Stimulated activated CD8-positive, alpha-beta memory T cell treated with anti-CD3 and anti-CD28 coated beads, Interleukin-15, amount 100 ng/mL, for 24 hours (primary cell): Measurements from ENCODE around the gene HBQ1.
"Not testable (repeated sequence)": the region's sequence is repeated elsewhere in the genome, so short reads cannot be mapped to it uniquely, and the experiment has no call there.

Experiments used
- DNase-seq: peaks from one replicate; pipeline ENCODE4 v3.0.0-alpha.2; 2020; ENCODE audit warnings: low read depth

Gene HBQ1

DNA sequence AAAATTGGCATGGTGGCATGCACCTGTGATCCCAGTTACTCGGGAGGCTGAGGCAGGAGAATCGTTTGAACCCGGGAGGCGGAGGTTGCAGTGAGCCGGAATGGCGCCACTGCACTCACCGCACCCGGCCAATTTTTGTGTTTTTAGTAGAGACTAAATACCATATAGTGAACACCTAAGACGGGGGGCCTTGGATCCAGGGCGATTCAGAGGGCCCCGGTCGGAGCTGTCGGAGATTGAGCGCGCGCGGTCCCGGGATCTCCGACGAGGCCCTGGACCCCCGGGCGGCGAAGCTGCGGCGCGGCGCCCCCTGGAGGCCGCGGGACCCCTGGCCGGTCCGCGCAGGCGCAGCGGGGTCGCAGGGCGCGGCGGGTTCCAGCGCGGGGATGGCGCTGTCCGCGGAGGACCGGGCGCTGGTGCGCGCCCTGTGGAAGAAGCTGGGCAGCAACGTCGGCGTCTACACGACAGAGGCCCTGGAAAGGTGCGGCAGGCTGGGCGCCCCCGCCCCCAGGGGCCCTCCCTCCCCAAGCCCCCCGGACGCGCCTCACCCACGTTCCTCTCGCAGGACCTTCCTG is at the start of gene HBQ1:
Gene HBQ1 (plus strand): TSS at position 359 of the 575 bp plus-strand sequence. CDS start 28 bp downstream, at position 387.
- peak; percentile 21 for DNase-seq

- no peak for DNase-seq
Observed at GRCh38 chr16:130533-131173, 49.6 kb upstream of the HBQ1 start.

GRCh38 chr16:132120-132519 is 48.1 kb upstream of the HBQ1 start:
- DNase-seq, result no peak

- DNase-seq, result no peak
Observed at GRCh38 chr16:133716-134115, 46.5 kb upstream of the HBQ1 start.

DNA sequence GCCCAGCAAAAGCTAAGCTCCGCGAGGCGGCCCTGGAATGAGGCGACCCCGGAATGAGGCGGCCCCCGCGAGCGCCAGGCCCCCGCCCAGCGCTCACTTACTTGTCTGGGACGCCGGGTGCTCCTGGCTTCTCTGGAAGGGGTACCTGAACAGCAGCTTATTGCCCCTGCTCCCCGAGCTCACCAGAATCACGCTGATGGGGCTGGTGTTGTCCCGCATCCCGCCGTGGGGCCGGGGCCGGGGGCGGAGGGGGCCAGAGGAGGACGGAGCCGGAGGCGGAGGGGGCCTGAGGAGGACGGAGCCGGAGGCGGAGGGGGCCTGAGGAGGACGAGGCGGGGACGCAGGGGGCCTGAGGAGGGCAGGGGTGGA is 42.2 kb upstream of the HBQ1 start:
- DNase-seq, result no peak

DNA sequence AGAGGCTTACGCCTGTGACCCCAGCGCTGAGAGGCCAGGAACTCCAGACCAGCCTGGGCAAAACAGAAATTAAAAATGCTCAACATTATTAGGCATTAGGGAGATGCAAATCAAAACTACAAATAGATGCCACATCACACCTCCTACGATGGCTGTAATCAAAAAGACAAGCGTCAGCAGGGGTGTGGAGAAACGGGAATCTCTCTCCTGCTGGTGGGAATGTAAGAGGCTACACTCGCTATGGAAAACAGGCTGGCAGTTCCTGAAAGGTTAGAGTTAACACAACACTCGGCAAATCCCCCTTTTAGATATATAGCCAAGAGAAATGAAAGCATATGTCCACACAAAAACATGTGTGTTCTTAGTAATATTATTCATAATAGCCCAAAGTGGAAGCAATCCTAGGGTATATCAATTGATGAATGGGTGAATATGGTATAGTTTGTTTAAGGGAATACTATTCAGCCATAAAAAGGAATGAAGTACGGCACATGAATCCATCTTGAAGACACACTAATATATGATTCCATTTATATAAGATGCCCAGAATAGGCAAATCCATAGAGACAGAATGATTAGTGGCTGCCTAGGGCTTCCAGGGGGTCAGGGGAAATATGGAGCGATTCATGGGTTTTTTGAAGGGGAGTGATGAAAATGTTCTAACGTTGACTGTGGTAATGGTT is 39.9 kb upstream of the HBQ1 start:
- DNase-seq, result no peak

DNA sequence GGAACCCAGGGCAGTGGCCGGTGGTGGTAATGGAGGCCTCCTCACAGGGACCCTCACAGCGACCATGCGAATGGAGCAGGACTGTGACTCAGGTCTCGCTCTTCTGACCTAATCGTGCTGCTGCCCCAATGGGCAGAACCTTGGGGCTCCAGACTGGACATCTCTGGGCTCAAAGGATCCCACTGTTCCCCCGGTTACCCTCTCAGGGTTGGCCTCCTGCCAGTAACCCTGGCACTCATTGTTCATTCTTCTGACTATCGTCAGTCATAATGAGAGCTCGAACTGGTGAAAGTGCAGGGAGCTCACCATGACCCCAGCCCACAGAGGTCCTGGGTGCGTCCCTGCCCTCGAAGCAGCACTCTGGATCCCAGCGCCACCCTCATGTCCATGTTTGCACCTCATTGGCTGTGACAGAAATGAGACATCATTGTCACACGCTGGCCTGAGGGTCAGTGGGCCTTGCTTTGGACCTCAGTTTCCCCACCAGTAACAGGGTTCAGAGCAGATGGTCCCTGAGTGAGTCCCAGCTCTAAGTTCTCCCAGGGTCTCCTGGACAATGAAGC is 37.8 kb upstream of the HBQ1 start:
- no peak for DNase-seq

- DNase-seq, result no peak
Observed at GRCh38 chr16:143047-143446, 37.2 kb upstream of the HBQ1 start.

GRCh38 chr16:143456-143855 is 36.8 kb upstream of the HBQ1 start:
- DNase-seq, result no peak

GRCh38 chr16:144797-145252 is 35.4 kb upstream of the HBQ1 start:
- DNase-seq, result no peak

- DNase-seq, result no peak
Observed at GRCh38 chr16:146646-147045, 33.6 kb upstream of the HBQ1 start.

DNA sequence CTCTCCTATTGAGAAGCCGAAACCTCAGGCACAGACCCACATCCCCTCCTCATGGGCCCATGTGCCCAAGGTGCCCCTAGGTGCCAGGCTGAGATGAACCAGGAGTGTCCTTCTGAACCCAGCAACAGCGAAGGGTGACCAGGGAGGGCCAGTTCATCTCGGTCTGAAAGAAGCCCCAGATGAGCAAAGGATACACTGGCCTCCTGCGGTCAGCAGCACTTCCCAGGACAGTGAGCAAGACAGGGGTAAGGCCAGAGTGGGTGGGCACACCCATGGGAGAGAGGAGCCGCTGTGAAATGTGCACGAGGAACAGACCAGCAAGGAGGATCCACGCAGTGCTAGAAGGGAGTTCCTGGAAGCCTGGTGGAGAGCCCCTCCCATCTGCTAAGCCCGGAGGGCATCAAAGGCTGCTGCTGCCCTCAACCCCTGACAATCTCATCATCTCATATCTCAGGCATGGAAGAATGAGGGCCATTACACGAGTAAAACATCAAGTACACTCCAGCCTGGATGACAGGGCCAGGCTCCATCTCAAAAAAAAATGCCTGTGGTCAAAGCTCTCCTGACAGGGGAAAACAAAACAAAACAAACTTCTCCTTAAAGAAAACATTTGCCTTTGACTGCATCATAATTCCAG is 31.1 kb upstream of the HBQ1 start:
- DNase-seq, result no peak

GRCh38 chr16:152141-153128 is 27.8 kb upstream of the HBQ1 start, which contains the start of gene HBZ:
Gene HBZ (plus strand): TSS chr16:152644. CDS start chr16:152910, 266 bp downstream.
- no peak for DNase-seq

- not testable (repeated sequence) for DNase-seq
Observed at GRCh38 chr16:153129-153521, 27.1 kb upstream of the HBQ1 start.

DNA sequence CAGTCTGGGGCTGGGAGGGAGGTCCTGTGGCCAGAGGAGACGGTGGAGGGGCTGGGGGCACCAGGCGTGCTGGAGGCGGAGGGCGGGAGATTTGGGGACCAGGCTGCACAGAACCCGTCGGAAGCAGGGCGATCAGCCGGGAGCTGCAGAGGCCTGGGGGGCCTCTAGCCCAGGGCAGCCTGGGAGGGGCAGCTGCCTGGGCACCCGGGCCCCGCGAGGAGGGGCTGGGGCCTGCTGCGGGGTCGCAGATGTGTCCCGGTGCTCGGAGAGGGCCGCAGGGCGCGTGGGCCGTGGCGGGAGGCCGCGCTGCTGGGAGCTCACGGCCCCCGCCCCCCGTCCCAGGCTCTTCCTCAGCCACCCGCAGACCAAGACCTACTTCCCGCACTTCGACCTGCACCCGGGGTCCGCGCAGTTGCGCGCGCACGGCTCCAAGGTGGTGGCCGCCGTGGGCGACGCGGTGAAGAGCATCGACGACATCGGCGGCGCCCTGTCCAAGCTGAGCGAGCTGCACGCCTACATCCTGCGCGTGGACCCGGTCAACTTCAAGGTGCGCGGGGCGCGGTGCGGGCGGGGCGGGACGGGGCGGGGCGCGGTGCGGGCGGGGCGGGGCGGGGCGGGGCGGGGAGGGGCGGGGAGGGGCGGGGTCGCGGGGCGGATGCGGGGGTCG is 26.6 kb upstream of the HBQ1 start:
- DNase-seq, result not testable (repeated sequence)

DNA sequence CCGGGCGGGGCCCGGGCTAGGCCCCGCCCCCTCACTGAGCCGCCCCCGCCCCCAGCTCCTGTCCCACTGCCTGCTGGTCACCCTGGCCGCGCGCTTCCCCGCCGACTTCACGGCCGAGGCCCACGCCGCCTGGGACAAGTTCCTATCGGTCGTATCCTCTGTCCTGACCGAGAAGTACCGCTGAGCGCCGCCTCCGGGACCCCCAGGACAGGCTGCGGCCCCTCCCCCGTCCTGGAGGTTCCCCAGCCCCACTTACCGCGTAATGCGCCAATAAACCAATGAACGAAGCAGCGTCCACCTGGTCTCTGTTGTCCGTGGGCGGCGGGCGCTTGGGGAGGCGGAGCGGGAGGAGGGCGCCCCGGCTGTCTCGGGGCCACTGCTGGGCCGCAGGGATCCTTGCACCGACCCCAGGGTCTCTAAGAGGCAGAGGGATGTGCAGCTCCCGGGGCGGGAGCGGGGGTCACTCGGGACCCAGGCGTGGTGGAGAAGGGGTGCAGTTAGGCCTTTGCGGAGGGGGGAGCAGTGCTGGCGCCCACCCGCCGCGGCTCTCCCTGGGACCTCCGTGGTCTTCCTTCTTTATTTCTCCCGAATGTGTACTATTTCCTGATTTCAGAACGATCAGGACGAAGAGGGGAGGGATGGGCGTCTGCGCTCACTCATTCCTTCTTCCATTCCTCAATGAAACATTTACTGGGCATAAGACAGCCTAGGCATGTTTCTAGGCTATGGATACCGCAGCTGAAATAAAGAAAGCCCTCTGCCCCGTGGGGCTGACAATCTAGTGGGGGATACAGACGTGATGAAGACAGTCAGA is 25.8 kb upstream of the HBQ1 start:
- no peak for DNase-seq

DNA sequence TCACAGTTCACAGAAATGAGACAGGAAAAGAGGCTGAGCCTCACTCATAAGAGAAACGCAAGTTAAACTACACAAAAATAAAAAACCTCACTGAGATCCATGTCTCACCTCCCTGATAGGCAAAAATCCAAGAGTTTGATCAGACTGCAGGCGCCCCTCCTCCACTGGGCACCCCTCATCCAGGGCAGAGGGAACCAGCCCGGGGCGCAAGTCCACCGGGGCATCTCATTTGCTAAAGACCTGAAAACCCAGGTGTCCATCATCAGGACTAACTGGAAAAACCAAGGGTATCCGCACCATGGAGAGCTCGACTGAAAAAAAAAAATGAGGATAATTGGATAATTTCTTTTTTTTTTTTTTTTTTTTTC is 25.2 kb upstream of the HBQ1 start:
- no peak for DNase-seq

DNA sequence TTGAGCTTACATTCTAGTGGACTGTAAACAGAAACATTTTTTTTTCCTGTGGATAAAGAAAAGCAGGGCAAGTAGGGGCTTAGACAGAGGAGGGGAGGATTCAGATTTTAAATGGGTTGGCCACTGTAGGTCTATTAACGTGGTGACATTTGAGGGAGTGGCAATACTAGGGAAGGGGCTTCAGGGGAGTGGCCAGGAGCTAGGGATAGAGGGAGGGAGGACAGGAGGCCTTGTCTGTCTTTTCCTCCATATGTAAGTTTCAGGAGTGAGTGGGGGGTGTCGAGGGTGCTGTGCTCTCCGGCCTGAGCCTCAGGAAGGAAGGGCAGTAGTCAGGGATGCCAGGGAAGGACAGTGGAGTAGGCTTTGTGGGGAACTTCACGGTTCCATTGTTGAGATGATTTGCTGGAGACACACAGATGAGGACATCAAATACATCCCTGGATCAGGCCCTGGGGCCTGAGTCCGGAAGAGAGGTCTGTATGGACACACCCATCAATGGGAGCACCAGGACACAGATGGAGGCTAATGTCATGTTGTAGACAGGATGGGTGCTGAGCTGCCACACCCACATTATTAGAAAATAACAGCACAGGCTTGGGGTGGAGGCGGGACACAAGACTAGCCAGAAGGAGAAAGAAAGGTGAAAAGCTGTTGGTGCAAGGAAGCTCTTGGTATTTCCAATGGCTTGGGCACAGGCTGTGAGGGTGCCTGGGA is 21.0 kb upstream of the HBQ1 start:
- DNase-seq, result no peak

DNA sequence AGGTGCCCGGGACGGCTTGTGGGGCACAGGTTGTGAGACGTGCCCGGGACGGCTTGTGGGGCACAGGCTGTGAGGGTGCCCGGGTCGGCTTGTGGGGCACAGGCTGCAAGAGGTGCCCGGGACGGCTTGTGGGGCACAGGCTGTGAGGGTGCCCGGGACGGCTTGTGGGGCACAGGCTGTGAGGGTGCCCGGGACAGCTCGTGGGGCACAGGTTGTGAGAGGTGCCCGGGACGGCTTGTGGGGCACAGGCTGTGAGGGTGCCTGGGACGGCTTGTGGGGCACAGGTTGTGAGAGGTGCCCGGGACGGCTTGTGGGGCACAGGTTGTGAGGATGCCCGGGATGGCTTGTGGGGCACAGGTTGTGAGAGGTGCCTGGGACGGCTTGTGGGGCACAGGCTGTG is 20.0 kb upstream of the HBQ1 start:
- DNase-seq, result not testable (repeated sequence)
